Measurements from ENCODE around the gene ARHGEF11.

The ARHGEF11 gene

DNA sequence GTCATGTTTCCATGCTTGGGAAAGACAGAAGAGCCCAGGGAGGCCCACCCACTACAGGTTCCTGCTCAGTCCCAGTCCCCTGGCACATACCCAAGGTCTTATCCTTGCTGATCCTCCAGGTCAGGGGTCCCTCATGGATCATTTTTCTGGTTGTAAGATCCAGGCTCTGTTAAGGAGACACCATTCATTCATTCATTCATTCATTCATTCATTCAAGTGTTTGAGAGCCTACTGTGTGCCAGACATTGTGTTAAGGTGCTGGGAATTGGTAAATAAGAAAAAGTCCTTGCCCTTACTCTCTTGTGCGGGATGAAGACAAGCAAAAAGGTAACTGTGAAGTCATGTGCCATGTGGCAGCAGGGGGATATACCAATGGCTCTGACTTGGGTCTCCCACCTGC is 101.3 kb downstream of the ARHGEF11 start:
- in situ Hi-C loops (cut with HindIII; ENCODE audit: low pct_ligation_motif_present, low sequenced_read_pairs), result no loop called here
- Histone ChIP-seq H3K36me3 (replicated peaks) (peaks cover 66% of the 10 kb centered on the region), H3K27ac (no peak overlapping the region), H3K27me3 (replicated peaks) (no peaks in the 10 kb centered on the region), H3K4me3 (ENCODE audit: low read depth, low read length) (no peak overlapping the region)
- TF ChIP-seq, protein P1, sequence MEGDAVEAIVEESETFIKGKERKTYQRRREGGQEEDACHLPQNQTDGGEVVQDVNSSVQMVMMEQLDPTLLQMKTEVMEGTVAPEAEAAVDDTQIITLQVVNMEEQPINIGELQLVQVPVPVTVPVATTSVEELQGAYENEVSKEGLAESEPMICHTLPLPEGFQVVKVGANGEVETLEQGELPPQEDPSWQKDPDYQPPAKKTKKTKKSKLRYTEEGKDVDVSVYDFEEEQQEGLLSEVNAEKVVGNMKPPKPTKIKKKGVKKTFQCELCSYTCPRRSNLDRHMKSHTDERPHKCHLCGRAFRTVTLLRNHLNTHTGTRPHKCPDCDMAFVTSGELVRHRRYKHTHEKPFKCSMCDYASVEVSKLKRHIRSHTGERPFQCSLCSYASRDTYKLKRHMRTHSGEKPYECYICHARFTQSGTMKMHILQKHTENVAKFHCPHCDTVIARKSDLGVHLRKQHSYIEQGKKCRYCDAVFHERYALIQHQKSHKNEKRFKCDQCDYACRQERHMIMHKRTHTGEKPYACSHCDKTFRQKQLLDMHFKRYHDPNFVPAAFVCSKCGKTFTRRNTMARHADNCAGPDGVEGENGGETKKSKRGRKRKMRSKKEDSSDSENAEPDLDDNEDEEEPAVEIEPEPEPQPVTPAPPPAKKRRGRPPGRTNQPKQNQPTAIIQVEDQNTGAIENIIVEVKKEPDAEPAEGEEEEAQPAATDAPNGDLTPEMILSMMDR (IDR thresholded peaks at IDR 0.05; ENCODE audit: low read depth, low read length, missing control alignments), result no peak
- DNase-seq, result no peak

DNA sequence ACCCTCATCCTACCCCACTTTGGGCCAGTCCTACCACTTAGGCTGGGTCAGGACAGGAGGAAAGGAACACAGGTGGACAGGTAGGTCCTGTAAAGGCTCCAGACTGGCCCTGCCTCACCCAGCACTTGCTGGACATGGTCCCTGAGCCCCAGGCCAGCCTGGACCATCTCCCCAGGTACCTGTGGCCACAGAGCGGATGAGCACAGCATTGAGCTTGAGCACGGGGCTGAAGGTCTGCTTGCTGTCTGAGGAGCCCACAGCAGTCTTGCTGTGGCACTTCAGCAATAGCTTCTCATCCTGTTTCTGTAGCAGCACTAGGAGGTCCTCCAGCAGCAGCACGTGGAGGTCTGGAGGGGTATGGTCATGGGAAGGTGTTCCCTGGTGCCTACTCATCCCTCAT is 101.8 kb downstream of the ARHGEF11 start:
- Histone ChIP-seq H3K27me3 (replicated peaks) (no peaks in the 10 kb centered on the region), H3K27ac (no peak overlapping the region), H3K36me3 (replicated peaks) (peaks cover 65% of the 10 kb centered on the region), H3K4me3 (ENCODE audit: low read depth, low read length) (no peak overlapping the region)
- in situ Hi-C loops (cut with HindIII; ENCODE audit: low pct_ligation_motif_present, low sequenced_read_pairs), result no loop called here
- TF ChIP-seq, protein P1 (IDR thresholded peaks at IDR 0.05; ENCODE audit: low read depth, low read length, missing control alignments), result no peak
- DNase-seq, result no peak

DNA sequence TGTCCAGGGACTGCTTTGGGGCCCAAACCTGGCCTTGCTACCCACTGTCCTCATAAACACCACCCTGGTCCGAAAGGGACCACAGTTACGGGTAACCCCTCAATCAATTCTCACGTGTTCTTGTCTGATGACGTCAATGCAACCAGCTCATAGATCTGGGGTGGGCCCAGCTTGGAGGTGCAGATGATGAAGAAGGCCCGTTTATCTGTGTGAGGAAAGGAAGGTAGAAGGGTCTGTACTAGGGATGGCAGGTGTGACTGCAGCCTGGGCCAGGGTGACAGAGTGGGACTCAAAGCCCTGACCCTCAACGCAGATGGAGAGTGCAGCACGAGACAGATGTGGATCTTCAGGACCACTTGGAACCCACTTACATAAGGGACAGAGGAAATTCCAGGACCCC is 103.0 kb downstream of the ARHGEF11 start:
- H3K27ac ChIP-seq, result no peak overlapping the region
- DNase-seq, result no peak
- no peaks in the 10 kb centered on the region for H3K27me3 ChIP-seq (replicated peaks)
- H3K36me3 ChIP-seq (replicated peaks), result peaks cover 58% of the 10 kb centered on the region
- in situ Hi-C loops (cut with HindIII; ENCODE audit: low pct_ligation_motif_present, low sequenced_read_pairs), result no loop called here
- TF ChIP-seq, protein P1 (IDR thresholded peaks at IDR 0.05; ENCODE audit: low read depth, low read length, missing control alignments), result no peak
- H3K4me3 ChIP-seq (ENCODE audit: low read depth, low read length), result no peak overlapping the region

DNA sequence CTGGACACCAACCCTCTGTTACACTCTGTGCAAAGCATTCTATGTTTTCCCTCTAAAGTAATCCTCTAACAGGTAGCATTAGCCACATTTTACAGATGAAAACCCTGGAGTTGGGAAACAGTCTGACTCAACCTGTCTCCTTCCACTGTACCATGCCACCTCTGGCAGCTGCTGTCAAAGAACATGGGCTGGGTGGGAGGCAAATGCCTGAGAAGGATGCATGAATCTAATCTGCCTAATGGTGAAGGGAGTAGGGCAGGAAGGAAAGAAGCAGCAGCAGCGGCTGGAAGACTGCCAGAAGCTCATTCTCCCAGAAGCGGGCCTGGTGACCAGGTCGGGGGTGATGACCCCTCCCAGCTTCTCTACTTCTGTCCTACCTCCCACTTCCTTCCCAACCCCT is 103.4 kb downstream of the ARHGEF11 start:
- in situ Hi-C loops (cut with HindIII; ENCODE audit: low pct_ligation_motif_present, low sequenced_read_pairs), result no loop called here
- DNase-seq, result no peak
- Histone ChIP-seq H3K27me3 (replicated peaks) (no peaks in the 10 kb centered on the region), H3K4me3 (ENCODE audit: low read depth, low read length) (no peak overlapping the region), H3K27ac (no peak overlapping the region), H3K36me3 (replicated peaks) (peaks cover 57% of the 10 kb centered on the region)
- TF ChIP-seq, protein P1 (IDR thresholded peaks at IDR 0.05; ENCODE audit: low read depth, low read length, missing control alignments), result no peak

DNA sequence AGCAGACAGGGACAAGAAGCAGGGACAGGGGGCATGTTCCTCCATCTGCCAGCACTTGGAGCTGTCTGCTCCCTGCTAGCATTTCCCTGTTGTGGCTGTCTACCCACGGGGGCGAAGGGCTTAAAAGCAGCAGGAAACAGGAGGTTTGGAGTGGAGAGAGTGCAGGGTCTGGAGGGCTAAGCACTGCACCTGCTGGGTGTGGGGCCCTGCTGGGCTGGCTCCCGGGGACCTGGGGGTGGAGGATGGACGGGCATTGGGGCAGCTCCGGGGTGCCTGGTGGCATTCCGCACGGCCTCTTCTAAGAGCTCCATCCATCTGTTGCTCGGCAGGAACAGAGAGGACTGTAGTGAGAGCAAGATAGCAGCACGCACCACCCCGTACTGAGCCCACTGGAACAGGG is 103.9 kb downstream of the ARHGEF11 start:
- in situ Hi-C loops (cut with HindIII; ENCODE audit: low pct_ligation_motif_present, low sequenced_read_pairs), result no loop called here
- no peaks in the 10 kb centered on the region for H3K27me3 ChIP-seq (replicated peaks)
- DNase-seq, result no peak
- no peak overlapping the region for H3K27ac ChIP-seq
- TF ChIP-seq, protein P1 (IDR thresholded peaks at IDR 0.05; ENCODE audit: low read depth, low read length, missing control alignments), result no peak
- H3K4me3 ChIP-seq (ENCODE audit: low read depth, low read length), result no peak overlapping the region
- H3K36me3 ChIP-seq (replicated peaks), result peaks cover 54% of the 10 kb centered on the region

DNA sequence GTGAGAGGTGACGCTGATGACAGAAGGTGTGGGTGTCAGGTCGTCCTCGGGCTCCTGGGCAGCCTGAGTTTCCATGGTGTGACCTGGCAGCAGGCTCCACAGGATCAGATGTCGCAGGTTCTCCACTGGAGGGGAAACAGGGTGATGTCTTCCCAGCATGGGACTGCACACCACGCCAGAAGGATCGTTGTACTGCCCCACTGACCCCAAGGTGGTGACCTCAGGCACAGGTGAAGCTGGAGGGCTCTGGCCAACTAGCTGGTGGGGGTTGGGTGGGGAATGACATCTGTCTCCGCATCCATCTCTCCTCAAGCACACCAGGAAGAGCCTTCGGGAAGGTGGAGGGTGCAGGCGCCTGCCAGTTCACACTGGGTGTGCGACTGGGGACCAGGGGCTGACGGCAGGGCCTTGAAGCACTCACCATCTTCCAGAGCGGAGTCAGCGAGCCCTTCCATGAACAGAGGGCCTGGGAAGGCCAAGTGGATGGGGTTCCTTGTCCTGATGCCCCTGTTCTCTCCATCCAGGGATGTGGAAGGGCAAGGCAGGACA is 105.7 kb downstream of the ARHGEF11 start:
- H3K4me3 ChIP-seq (ENCODE audit: low read depth, low read length), result no peak overlapping the region
- peaks cover 57% of the 10 kb centered on the region for H3K36me3 ChIP-seq (replicated peaks)
- in situ Hi-C loops (cut with HindIII; ENCODE audit: low pct_ligation_motif_present, low sequenced_read_pairs), result no loop called here
- TF ChIP-seq, protein P1 (IDR thresholded peaks at IDR 0.05; ENCODE audit: low read depth, low read length, missing control alignments), result no peak
- no peak for DNase-seq
- H3K27me3 ChIP-seq (replicated peaks), result no peaks in the 10 kb centered on the region
- no peak overlapping the region for H3K27ac ChIP-seq

Measured in brain microvascular endothelial cell (primary cell).